GM19455 (cell line): Measurements from ENCODE around the gene THTPA.
"Not testable (repeated sequence)": the region's sequence is repeated elsewhere in the genome, so short reads cannot be mapped to it uniquely, and the experiment has no call there.

Experiments used
- ATAC-seq: cut with Tn5 transposase; IDR thresholded peaks from one replicate; pipeline ENCODE4 v1.9.1; 2021; ENCODE audit not compliant: unreplicated experiment

Gene THTPA

GRCh38 chr14:23533652-23534435 is 22.2 kb upstream of the THTPA start:
- no peak for ATAC-seq

- no peak for ATAC-seq
Observed at GRCh38 chr14:23535943-23536342, 20.1 kb upstream of the THTPA start.

- no peak for ATAC-seq
Observed at GRCh38 chr14:23536494-23536893, 19.6 kb upstream of the THTPA start.

- not testable (repeated sequence) for ATAC-seq
Observed at GRCh38 chr14:23536906-23537305, 19.2 kb upstream of the THTPA start.

GRCh38 chr14:23537351-23538049 is 18.6 kb upstream of the THTPA start:
- ATAC-seq: no peak

GRCh38 chr14:23538050-23538718 is 17.9 kb upstream of the THTPA start:
- no peak for ATAC-seq

GRCh38 chr14:23538785-23539184 is 17.3 kb upstream of the THTPA start:
- ATAC-seq: no peak

GRCh38 chr14:23539248-23540140 is 16.6 kb upstream of the THTPA start:
- ATAC-seq: no peak

- ATAC-seq: no peak
Observed at GRCh38 chr14:23540141-23540469, 16.0 kb upstream of the THTPA start.

GRCh38 chr14:23542261-23542660 is 13.8 kb upstream of the THTPA start:
- ATAC-seq: no peak

- no peak for ATAC-seq
Observed at GRCh38 chr14:23543403-23543802, 12.7 kb upstream of the THTPA start.

GRCh38 chr14:23544511-23545447 is 11.3 kb upstream of the THTPA start:
- ATAC-seq: no peak

GRCh38 chr14:23545740-23546365 is 10.2 kb upstream of the THTPA start:
- no peak for ATAC-seq

- no peak for ATAC-seq
Observed at GRCh38 chr14:23546450-23547035, 9.5 kb upstream of the THTPA start.

GRCh38 chr14:23547924-23548323 is 8.1 kb upstream of the THTPA start:
- no peak for ATAC-seq

GRCh38 chr14:23548351-23549318 is 7.4 kb upstream of the THTPA start:
- ATAC-seq: no peak

- ATAC-seq: no peak
Observed at GRCh38 chr14:23550131-23550811, 5.8 kb upstream of the THTPA start.
